IMR-90 (cell line): ENCODE data around the gene SCFD2. TPM values are rescaled to one million over a fixed set of nuclear protein-coding genes. Genes with fewer than 3 reads are reported as not detected.
A peak's percentile ranks its signal among the peaks of the same experiment; 100 is the strongest.

Experiments
- ATAC-seq: fragments of 200-7000 bp; cut with Tn5 transposase; 2 replicates; pipeline ENCODE4 v1.9.1; 2020; ENCODE audit warnings: low read depth, mild to moderate bottlenecking, moderate library complexity
- BruUV-seq: library from RNA; stranded (reverse); fragments of 400-500 nt; replicated peaks from 2 replicates; lab custom pipeline; 2021; lab: Mats Ljungman, UMichigan
- CTCF ChIA-PET: fragments of 300-600 bp; formaldehyde crosslinking; extraction: SDS; loops from one replicate; lab custom pipeline; 2021; ENCODE audit warnings: antibody characterized with exemption; lab: Yijun Ruan, JAX
- POLR2A ChIA-PET: fragments of 300-600 bp; sonication (Branson Sonifier 250); formaldehyde crosslinking; loops from one replicate; lab custom pipeline; 2022; ENCODE audit warnings: antibody characterized with exemption; ENCODE audit not compliant: unreplicated experiment; lab: Charles Lee
- DNase-seq: peaks from one replicate; pipeline ENCODE4 v3.0.0; 2013
- H2AFZ ChIP-seq: replicated peaks from 2 replicates; pipeline ENCODE3; 2013; ENCODE audit warnings: low read length, mild to moderate bottlenecking; ENCODE audit not compliant: poor library complexity
- H2AK5ac ChIP-seq: 2 replicates; pipeline ENCODE4 v1.6.1; 2013; ENCODE audit warnings: low read depth, low read length, inconsistent platforms
- H2AK9ac ChIP-seq: replicated peaks from 2 replicates; pipeline ENCODE3; 2013; ENCODE audit warnings: mild to moderate bottlenecking, low read depth, low read length, moderate library complexity; ENCODE audit not compliant: poor library complexity
- H2BK120ac ChIP-seq: 2 replicates; pipeline ENCODE4 v1.6.1; 2013; ENCODE audit warnings: low read depth, low read length, inconsistent platforms
- H2BK15ac ChIP-seq: 3 replicates; pipeline ENCODE4 v1.6.1; 2013; ENCODE audit warnings: low read depth, low read length, inconsistent platforms
- H2BK20ac ChIP-seq: 2 replicates; pipeline ENCODE4 v1.6.1; 2013; ENCODE audit warnings: low read depth, mild to moderate bottlenecking, inconsistent platforms, low read length, moderate library complexity
- H2BK5ac ChIP-seq: 2 replicates; pipeline ENCODE4 v1.6.1; 2013; ENCODE audit warnings: mild to moderate bottlenecking, low read depth, low read length, inconsistent platforms; ENCODE audit not compliant: poor library complexity, severe bottlenecking
- H3K14ac ChIP-seq: replicated peaks from 2 replicates; pipeline ENCODE4 v1.6.1; 2013; ENCODE audit warnings: low read depth, low read length, inconsistent platforms
- H3K18ac ChIP-seq: 2 replicates; pipeline ENCODE4 v1.6.1; 2013; ENCODE audit warnings: low read depth, low read length, control low read depth
- H3K23ac ChIP-seq: 2 replicates; pipeline ENCODE4 v1.6.1; 2013; ENCODE audit warnings: low read depth, low read length, inconsistent platforms
- H3K27ac ChIP-seq: 2 replicates; pipeline ENCODE4 v1.5.1; 2013; ENCODE audit warnings: mild to moderate bottlenecking, control low read depth, low read length; ENCODE audit not compliant: insufficient read depth
- H3K27me3 ChIP-seq: 2 replicates; pipeline ENCODE4 v1.6.1; 2013; ENCODE audit warnings: low read length; ENCODE audit not compliant: control insufficient read depth, insufficient read depth
- H3K36me3 ChIP-seq: 2 replicates; pipeline ENCODE4 v1.6.1; 2013; ENCODE audit warnings: low read length, mixed read lengths; ENCODE audit not compliant: control insufficient read depth, insufficient read depth
- H3K4ac ChIP-seq: 2 replicates; pipeline ENCODE4 v1.6.1; 2013; ENCODE audit warnings: low read depth, low read length, inconsistent platforms
- H3K4me1 ChIP-seq: 2 replicates; pipeline ENCODE4 v1.6.1; 2013; ENCODE audit warnings: low read length, mixed read lengths; ENCODE audit not compliant: control insufficient read depth, insufficient read depth
- H3K4me2 ChIP-seq: 2 replicates; pipeline ENCODE4 v1.6.1; 2013; ENCODE audit warnings: low read depth, mild to moderate bottlenecking, control low read depth, low read length, moderate library complexity
- H3K4me3 ChIP-seq: 2 replicates; pipeline ENCODE4 v1.5.1; 2013; ENCODE audit warnings: low read depth, mild to moderate bottlenecking, control low read depth, low read length, moderate library complexity; ENCODE audit not compliant: insufficient read depth
- H3K56ac ChIP-seq: 2 replicates; pipeline ENCODE4 v1.6.1; 2013; ENCODE audit warnings: low read length, inconsistent platforms; ENCODE audit not compliant: insufficient read depth; ENCODE audit errors: extremely low read depth
- H3K79me1 ChIP-seq, 2 experiments: 2 replicates each; pipeline ENCODE4 v1.6.1; 2013; ENCODE audit warnings: low read length in 2 of 2, inconsistent platforms in 1 of 2, low read depth in 1 of 2
- H3K9ac ChIP-seq: 2 replicates; pipeline ENCODE4 v1.6.1; 2013; ENCODE audit warnings: low read depth, low read length, control low read depth
- H3K9me1 ChIP-seq: 2 replicates; pipeline ENCODE4 v1.6.1; 2013; ENCODE audit warnings: low read length, inconsistent platforms; ENCODE audit not compliant: insufficient read depth
- H3K9me3 ChIP-seq: 2 replicates; pipeline ENCODE4 v1.6.1; 2013; ENCODE audit warnings: low read length; ENCODE audit not compliant: control insufficient read depth, insufficient read depth
- H4K20me1 ChIP-seq: 2 replicates; pipeline ENCODE4 v1.6.1; 2013; ENCODE audit warnings: low read length, inconsistent platforms; ENCODE audit not compliant: insufficient read depth
- H4K5ac ChIP-seq: 2 replicates; pipeline ENCODE4 v1.6.1; 2013; ENCODE audit warnings: mild to moderate bottlenecking, low read depth, low read length, control low read depth
- H4K8ac ChIP-seq, 2 experiments: 2 replicates each; pipeline ENCODE4 v1.6.1; 2013; ENCODE audit warnings: low read depth in 2 of 2, low read length in 2 of 2, control low read depth in 1 of 2, inconsistent platforms in 1 of 2
- H4K91ac ChIP-seq: 2 replicates; pipeline ENCODE4 v1.6.1; 2013; ENCODE audit warnings: low read depth, low read length, inconsistent platforms; ENCODE audit not compliant: insufficient read depth
- BHLHE40 ChIP-seq: fragments of 150-350 bp; IDR thresholded peaks from 2 replicates; pipeline ENCODE4 v1.6.1; 2016; ENCODE audit warnings: mild to moderate bottlenecking, low read depth, low read length
- CHD1 ChIP-seq: IDR thresholded peaks from 2 replicates; pipeline ENCODE4 v1.6.1; 2012; ENCODE audit warnings: low read depth, low read length, improper control_type of control experiment
- MAFK ChIP-seq: IDR thresholded peaks from 2 replicates; pipeline ENCODE4 v1.6.1; 2012; ENCODE audit warnings: low read depth, low read length, improper control_type of control experiment
- MAZ ChIP-seq: IDR thresholded peaks from 2 replicates; pipeline ENCODE4 v1.6.1; 2012; ENCODE audit warnings: low read depth, mild to moderate bottlenecking, low read length, improper control_type of control experiment, moderate library complexity, borderline replicate concordance
- NFE2L2 ChIP-seq: fragments of 150-350 bp; IDR thresholded peaks from 2 replicates; pipeline ENCODE4 v1.6.1; 2016; ENCODE audit warnings: low read depth, mild to moderate bottlenecking, low read length
- POLR2A ChIP-seq: IDR thresholded peaks from 2 replicates; pipeline ENCODE4 v1.6.1; 2012; ENCODE audit warnings: mild to moderate bottlenecking, low read depth, low read length
- RAD21 ChIP-seq: IDR thresholded peaks from 2 replicates; pipeline ENCODE4 v1.6.1; 2012; ENCODE audit warnings: low read length, improper control_type of control experiment
- RCOR1 ChIP-seq: IDR thresholded peaks from 2 replicates; pipeline ENCODE4 v1.6.1; 2012; ENCODE audit warnings: mild to moderate bottlenecking, low read length, improper control_type of control experiment; ENCODE audit not compliant: insufficient replicate concordance
- WGBS, 2 experiments: methylation state at CpG; one replicate each; pipeline versions ENCODE4 v1.1.5 to v1.1.7; 2013; ENCODE audit warnings: missing lambda C conversion rate in 2 of 2; ENCODE audit not compliant: insufficient read length in 1 of 2; ENCODE audit errors: extremely low coverage in 2 of 2; 5-methylcytosine and 5-hydroxymethylcytosine counted together
- dilution Hi-C: fragments of 300-500 bp; cut with HindIII; formaldehyde crosslinking; loops from one replicate; pipeline ENCODE4 v1.14.3; 2018; ENCODE audit warnings: low sequenced_read_pairs; ENCODE audit not compliant: unreplicated experiment
- in situ Hi-C: fragments of 300-500 bp; cut with MboI; formaldehyde crosslinking; loops from 3 replicates; pipeline ENCODE4 v1.14.3; 2019; ENCODE audit warnings: low sequenced_read_pairs, inconsistent platforms, mixed read lengths
- intact Hi-C: fragments of 100-400 bp; cut with micrococcal nuclease; formaldehyde crosslinking; loops from 2 replicates; pipeline ENCODE4 v1.10.0; 2022
- polyA plus RNA-seq, 3 experiments: library from polyadenylated mRNA; depleted of rRNA; stranded (reverse); fragments of >200 nt; gene quantifications; 2 replicates each; pipeline ENCODE4 v1.2.3, GENCODE V29; 2012; ENCODE audit warnings: low replicate concordance in 1 of 3
- total RNA-seq: library from RNA; depleted of rRNA; stranded (reverse); fragments of >200 nt; gene quantifications from 2 replicates; pipeline ENCODE4 v1.2.3, GENCODE V29; 2012
- TF ChIP-seq, protein P1 (sequence below): fragments of 150-350 bp; IDR thresholded peaks from 2 replicates; pipeline ENCODE4 v1.6.1; 2017; ENCODE audit warnings: mild to moderate bottlenecking, antibody characterized with exemption, low read length, low read depth

Gene SCFD2
- total and polyA plus RNA-seq, 2 of the 4 experiments (the other 2 are of a cell fraction): 18.9 to 62.4 TPM

- Histone ChIP-seq H3K4ac (peak overlapping the region; percentile 27; the same call in 1 of the 2 replicates), H3K9me3 (no peaks in the 10 kb centered on the region), H2BK5ac (no peak overlapping the region), H4K8ac (no peak overlapping the region), H3K36me3 (no peaks in the 10 kb centered on the region), H2BK20ac (no peak overlapping the region; the same call in 1 of the 2 replicates), H2BK120ac (no peak overlapping the region; the same call in 1 of the 2 replicates), H3K14ac (no peak overlapping the region), H2BK15ac (0 out of 3 replicates have a peak overlapping the region, but pooled peaks have one; percentile 1), H4K91ac (no peak overlapping the region), H4K5ac (no peak overlapping the region), H3K79me1 (peaks cover 0 to 3% of the 10 kb centered on the region in 2 experiments; a peak in 1 of 4 replicates), H2AK5ac (no peak overlapping the region), H3K4me3 (no peak overlapping the region), H3K18ac (no peak overlapping the region), H3K9ac (no peak overlapping the region), H3K27ac (no peak overlapping the region), H2AK9ac (no peak overlapping the region), H2AFZ (no peak overlapping the region), H3K9me1 (peaks cover 8% of the 10 kb centered on the region), H3K56ac (no peak overlapping the region), H3K4me1 (peaks cover 11% of the 10 kb centered on the region), H3K23ac (no peak overlapping the region), H4K20me1 (no peaks in the 10 kb centered on the region), H3K4me2 (no peak overlapping the region), H3K27me3 (no peaks in the 10 kb centered on the region)
- dilution Hi-C loops (no loop called here), in situ Hi-C loops (no loop called here), intact Hi-C loops (no loop called here)
- WGBS, 2 experiments: 80% methylated on average over 2 of the region's 4 CpGs; no CpG with 5 or more reads in 1 of the 2 experiments
- ChIA-PET CTCF (no interaction called here), POLR2A (no interaction called here)
- ATAC-seq (no peak), DNase-seq (no peak)
- BruUV-seq: no TSS peak
- TF ChIP-seq RCOR1 (no peak), MAZ (no peak), BHLHE40 (no peak), NFE2L2 (no peak), MAFK (no peak), CHD1 (no peak), RAD21 (no peak), POLR2A (no peak)
- TF ChIP-seq, protein P1, sequence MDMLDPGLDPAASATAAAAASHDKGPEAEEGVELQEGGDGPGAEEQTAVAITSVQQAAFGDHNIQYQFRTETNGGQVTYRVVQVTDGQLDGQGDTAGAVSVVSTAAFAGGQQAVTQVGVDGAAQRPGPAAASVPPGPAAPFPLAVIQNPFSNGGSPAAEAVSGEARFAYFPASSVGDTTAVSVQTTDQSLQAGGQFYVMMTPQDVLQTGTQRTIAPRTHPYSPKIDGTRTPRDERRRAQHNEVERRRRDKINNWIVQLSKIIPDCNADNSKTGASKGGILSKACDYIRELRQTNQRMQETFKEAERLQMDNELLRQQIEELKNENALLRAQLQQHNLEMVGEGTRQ: no peak
These were observed 416.5 kb downstream of the SCFD2 start for GRCh38 chr4:52949336-52949735.
